ENCODE data around the gene UCN.

GRCh38 chr2:27313882-27314645, 5.8 kb upstream of the UCN start:
- TF ChIP-seq CTCF (IDR thresholded peaks at IDR 0.05; ENCODE audit: low read depth, low read length) = no peak
- no peak for TF ChIP-seq EZH2phosphoT487 (IDR thresholded peaks at IDR 0.05; ENCODE audit: low read depth)
